Smooth muscle cell (in vitro differentiated cells): ENCODE measurements around the gene SOX6. TPM values are rescaled to one million over a fixed set of nuclear protein-coding genes. Genes with fewer than 3 reads are reported as not detected.
"Not testable (repeated sequence)": the region's sequence is repeated elsewhere in the genome, so short reads cannot be mapped to it uniquely, and the experiment has no call there.

ENCODE experiments used
- DNase-seq: peaks from one replicate; lab custom pipeline; 2025; ENCODE audit not compliant: unreplicated experiment; lab: John Stamatoyannopoulos, UW
- H2AFZ ChIP-seq: fragments of 200-600 bp; sonication (generic); 2 replicates; pipeline ENCODE4 v1.6.0; 2016; ENCODE audit warnings: antibody characterized with exemption, low read depth, mild to moderate bottlenecking
- H3F3A ChIP-seq: fragments of 200-600 bp; sonication (generic); 2 replicates; pipeline ENCODE4 v1.6.0; 2017; ENCODE audit warnings: antibody characterized with exemption, low read depth
- H3K27ac ChIP-seq: fragments of 200-600 bp; sonication (generic); 2 replicates; pipeline ENCODE4 v1.5.1; 2016; ENCODE audit warnings: low read depth, mild to moderate bottlenecking
- H3K27me3 ChIP-seq: fragments of 200-600 bp; sonication (generic); 2 replicates; pipeline ENCODE4 v1.6.1; 2016; ENCODE audit warnings: low read depth, mild to moderate bottlenecking
- H3K36me3 ChIP-seq: fragments of 200-600 bp; sonication (generic); 2 replicates; pipeline ENCODE4 v1.5.1; 2016; ENCODE audit warnings: low read depth
- H3K4me1 ChIP-seq: fragments of 200-600 bp; sonication (generic); 2 replicates; pipeline ENCODE4 v1.5.1; 2016; ENCODE audit warnings: low read depth
- H3K4me2 ChIP-seq: fragments of 200-600 bp; sonication (generic); 2 replicates; pipeline ENCODE4 v1.6.0; 2016; ENCODE audit warnings: mild to moderate bottlenecking
- H3K4me3 ChIP-seq: fragments of 200-600 bp; sonication (generic); 2 replicates; pipeline ENCODE4 v1.5.1; 2016; ENCODE audit warnings: mild to moderate bottlenecking
- H3K79me2 ChIP-seq: fragments of 200-600 bp; sonication (generic); 2 replicates; pipeline ENCODE4 v1.6.0; 2016; ENCODE audit warnings: low read depth, mild to moderate bottlenecking
- H3K9ac ChIP-seq: fragments of 200-600 bp; sonication (generic); 2 replicates; pipeline ENCODE4 v1.6.0; 2016; ENCODE audit warnings: low read depth
- H3K9me3 ChIP-seq: fragments of 200-600 bp; sonication (generic); replicated peaks from 2 replicates; pipeline ENCODE4 v1.5.1; 2016; ENCODE audit warnings: low read depth
- H4K20me1 ChIP-seq: fragments of 200-600 bp; sonication (generic); 2 replicates; pipeline ENCODE4 v1.6.0; 2016; ENCODE audit warnings: low read depth
- CTCF ChIP-seq: fragments of 200-600 bp; sonication (generic); IDR thresholded peaks from 2 replicates; pipeline ENCODE4 v1.5.1; 2017; ENCODE audit warnings: borderline replicate concordance, mild to moderate bottlenecking, antibody characterized with exemption; ENCODE audit not compliant: insufficient read depth, poor library complexity, severe bottlenecking
- WGBS: methylation state at CpG from one replicate; pipeline ENCODE4 v1.1.7; 2016; ENCODE audit warnings: low lambda C conversion rate; 5-methylcytosine and 5-hydroxymethylcytosine counted together
- polyA plus RNA-seq: library from polyadenylated mRNA; unstranded; fragments of >200 nt; fragmentation: Nextera tagmentation; extraction: Ambion mirVana; gene quantifications from 2 replicates; pipeline ENCODE4 v1.2.1, GENCODE V29; 2016
- total RNA-seq: library from RNA; depleted of rRNA; stranded (reverse); fragments of >200 nt; gene quantifications from 2 replicates; pipeline ENCODE4 v1.2.3, GENCODE V29; 2014

The SOX6 gene
- total and polyA plus RNA-seq, 2 experiments from 2014 or later = 11.2 to 27.6 TPM

GRCh38 chr11:15926071-15926470 is 430.3 kb downstream of the SOX6 start:
- Histone ChIP-seq H3K79me2 (no peaks in the 10 kb centered on the region), H3K4me2 (no peak overlapping the region), H3K4me3 (no peak overlapping the region), H2AFZ (no peak overlapping the region), H3F3A (no peaks in the 10 kb centered on the region), H3K36me3 (no peaks in the 10 kb centered on the region), H4K20me1 (no peaks in the 10 kb centered on the region), H3K9ac (no peak overlapping the region), H3K9me3 (no peaks in the 10 kb centered on the region), H3K4me1 (no peaks in the 10 kb centered on the region), H3K27ac (no peak overlapping the region), H3K27me3 (no peaks in the 10 kb centered on the region)
- no peak for DNase-seq
- WGBS = 74% methylated on average over 2 of the region's 2 CpGs
- TF ChIP-seq CTCF = no peak

GRCh38 chr11:15923183-15923582 is 433.2 kb downstream of the SOX6 start:
- H3K27me3 ChIP-seq = no peaks in the 10 kb centered on the region
- TF ChIP-seq CTCF = no peak

GRCh38 chr11:15922745-15923144 is 433.6 kb downstream of the SOX6 start:
- H3K4me1 ChIP-seq, H3K9ac ChIP-seq, H3K9me3 ChIP-seq, H3K27ac ChIP-seq, DNase-seq, H3K79me2 ChIP-seq, H3F3A ChIP-seq, H2AFZ ChIP-seq, H3K36me3 ChIP-seq, H3K27me3 ChIP-seq, H3K4me2 ChIP-seq, H4K20me1 ChIP-seq, H3K4me3 ChIP-seq: not testable (repeated sequence)
- 98% methylated on average over 6 of the region's 6 CpGs for WGBS

More at GRCh38 chr11:15923183-15923582, 433.2 kb downstream of the SOX6 start:
- Histone ChIP-seq H3K4me2 (no peak overlapping the region), H4K20me1 (no peaks in the 10 kb centered on the region), H3K36me3 (no peaks in the 10 kb centered on the region), H3K9me3 (no peaks in the 10 kb centered on the region), H3K9ac (no peak overlapping the region), H2AFZ (no peak overlapping the region), H3K79me2 (no peaks in the 10 kb centered on the region), H3K4me1 (no peaks in the 10 kb centered on the region), H3K4me3 (no peak overlapping the region), H3K27ac (no peak overlapping the region), H3F3A (no peaks in the 10 kb centered on the region)
- DNase-seq = no peak
- 58% methylated on average over 2 of the region's 2 CpGs for WGBS

DNA sequence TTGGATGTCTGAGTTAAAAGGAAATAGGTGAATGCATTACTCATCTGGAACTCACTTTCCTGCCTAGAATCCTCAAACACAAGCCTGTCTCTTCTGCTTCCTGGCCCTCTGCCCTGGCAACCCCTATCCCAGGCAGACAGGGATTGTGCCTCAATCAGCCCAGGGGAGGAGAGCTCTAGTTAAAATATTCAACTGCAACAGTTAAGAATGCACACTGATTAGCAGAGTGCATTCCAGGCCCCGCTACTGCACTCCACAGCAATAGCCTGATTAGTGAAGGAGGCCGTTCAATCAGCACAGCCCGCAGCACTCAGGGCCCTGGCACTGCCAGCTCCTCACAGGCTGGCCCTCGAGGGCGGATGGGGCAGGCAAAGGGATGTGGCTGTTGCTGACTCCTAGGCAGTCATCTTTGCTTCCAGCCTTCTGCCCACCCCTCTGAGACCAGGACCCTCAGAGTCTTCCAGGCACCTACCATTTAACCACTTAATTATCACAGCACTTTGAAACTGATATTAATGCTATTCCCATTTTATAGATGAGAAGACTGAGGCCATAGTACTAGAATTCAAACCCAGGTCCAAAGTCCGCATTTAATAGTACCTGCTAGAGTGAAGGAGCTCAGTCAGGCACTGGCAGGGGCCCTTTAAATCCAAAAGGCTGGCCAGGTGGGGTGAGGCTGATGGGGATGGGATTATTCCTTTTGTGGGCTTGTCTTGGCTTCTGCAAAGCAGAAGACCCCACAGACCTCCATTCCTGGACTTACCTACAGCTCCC is 435.3 kb downstream of the SOX6 start:
- Histone ChIP-seq H3K79me2 (no peaks in the 10 kb centered on the region), H2AFZ (no peak overlapping the region), H3K4me2 (peak overlapping the region; percentile 2), H3K4me3 (no peak overlapping the region), H3K9me3 (no peaks in the 10 kb centered on the region), H3K4me1 (no peaks in the 10 kb centered on the region), H3F3A (no peaks in the 10 kb centered on the region), H3K27ac (no peak overlapping the region), H3K27me3 (no peaks in the 10 kb centered on the region), H4K20me1 (no peaks in the 10 kb centered on the region), H3K9ac (no peak overlapping the region), H3K36me3 (no peaks in the 10 kb centered on the region)
- DNase-seq = no peak
- 52% methylated on average over 6 of the region's 6 CpGs for WGBS
- TF ChIP-seq CTCF = no peak
